Muscle of leg (tissue), 11 donors: Measurements from ENCODE around the gene HELZ. TPM values are rescaled to one million over a fixed set of nuclear protein-coding genes. Genes with fewer than 3 reads are reported as not detected.

Experiments used
- DNase-seq: peaks from one replicate; pipeline ENCODE4 v3.0.0; 2013
- H3K27ac ChIP-seq: one replicate; pipeline ENCODE4 v1.5.1; 2013; ENCODE audit warnings: mild to moderate bottlenecking, low read length, control low read depth
- H3K27me3 ChIP-seq: one replicate; pipeline ENCODE4 v1.6.1; 2013; ENCODE audit warnings: low read length; ENCODE audit not compliant: control insufficient read depth, insufficient read depth
- H3K36me3 ChIP-seq: one replicate; pipeline ENCODE4 v1.6.1; 2013; ENCODE audit warnings: low read length; ENCODE audit not compliant: control insufficient read depth, insufficient read depth
- H3K4me1 ChIP-seq: one replicate; pipeline ENCODE4 v1.6.1; 2013; ENCODE audit warnings: low read length; ENCODE audit not compliant: control insufficient read depth, insufficient read depth
- H3K4me3 ChIP-seq: one replicate; pipeline ENCODE4 v1.5.1; 2013; ENCODE audit warnings: low read length, control low read depth
- H3K9me3 ChIP-seq: replicated peaks from 2 replicates; pipeline ENCODE4 v1.6.1; 2013; ENCODE audit warnings: low read depth, low read length; ENCODE audit not compliant: control insufficient read depth
- WGBS: methylation state at CpG from one replicate; pipeline ENCODE4 v1.1.5; 2013; ENCODE audit warnings: missing lambda C conversion rate; ENCODE audit not compliant: insufficient coverage; 5-methylcytosine and 5-hydroxymethylcytosine counted together
- polyA plus RNA-seq, 8 donors: library from polyadenylated mRNA; unstranded; fragments of 120-200 nt; gene quantifications; one replicate each; pipeline versions ENCODE4 v1.2.1 to v1.2.3, GENCODE V29; 2013; ENCODE audit warnings: inconsistent platforms in 1 of 8, low replicate concordance in 1 of 8; ENCODE audit not compliant: insufficient read length in 8 of 8, insufficient read depth in 1 of 8
- total RNA-seq: library from RNA; stranded (reverse); fragments of 120-200 nt; gene quantifications from one replicate; pipeline ENCODE4 v1.2.4, GENCODE V29; 2013

The HELZ gene
- total and polyA plus RNA-seq, 9 donors = 12.6 to 41.5 (median 20.0) TPM

DNA sequence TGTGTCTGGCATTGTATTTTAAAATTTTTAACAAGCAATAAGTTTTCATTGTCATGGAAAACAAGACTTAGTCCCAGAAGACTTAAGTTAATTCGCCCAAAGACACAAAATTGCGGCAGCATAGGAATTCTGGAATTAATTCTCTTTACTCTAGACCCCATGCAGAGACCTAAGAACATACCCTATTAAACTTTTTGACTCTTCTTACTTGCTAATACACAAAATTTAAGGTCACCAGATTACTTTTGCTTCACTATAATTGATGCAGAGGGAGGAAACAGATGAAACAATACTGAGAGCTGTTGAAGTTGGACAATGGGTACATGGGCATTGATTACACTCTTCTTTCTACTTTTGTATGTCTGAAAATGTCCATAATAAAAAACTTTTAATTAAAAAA lies 12.6 kb downstream of the HELZ start:
- Histone ChIP-seq H3K27me3 (no peaks in the 10 kb centered on the region), H3K4me1 (no peaks in the 10 kb centered on the region), H3K9me3 (no peaks in the 10 kb centered on the region), H3K27ac (no peak overlapping the region), H3K36me3 (peaks cover 34% of the 10 kb centered on the region), H3K4me3 (no peak overlapping the region)
- 81% methylated on average over 2 of the region's 2 CpGs for WGBS
- DNase-seq = no peak

DNA sequence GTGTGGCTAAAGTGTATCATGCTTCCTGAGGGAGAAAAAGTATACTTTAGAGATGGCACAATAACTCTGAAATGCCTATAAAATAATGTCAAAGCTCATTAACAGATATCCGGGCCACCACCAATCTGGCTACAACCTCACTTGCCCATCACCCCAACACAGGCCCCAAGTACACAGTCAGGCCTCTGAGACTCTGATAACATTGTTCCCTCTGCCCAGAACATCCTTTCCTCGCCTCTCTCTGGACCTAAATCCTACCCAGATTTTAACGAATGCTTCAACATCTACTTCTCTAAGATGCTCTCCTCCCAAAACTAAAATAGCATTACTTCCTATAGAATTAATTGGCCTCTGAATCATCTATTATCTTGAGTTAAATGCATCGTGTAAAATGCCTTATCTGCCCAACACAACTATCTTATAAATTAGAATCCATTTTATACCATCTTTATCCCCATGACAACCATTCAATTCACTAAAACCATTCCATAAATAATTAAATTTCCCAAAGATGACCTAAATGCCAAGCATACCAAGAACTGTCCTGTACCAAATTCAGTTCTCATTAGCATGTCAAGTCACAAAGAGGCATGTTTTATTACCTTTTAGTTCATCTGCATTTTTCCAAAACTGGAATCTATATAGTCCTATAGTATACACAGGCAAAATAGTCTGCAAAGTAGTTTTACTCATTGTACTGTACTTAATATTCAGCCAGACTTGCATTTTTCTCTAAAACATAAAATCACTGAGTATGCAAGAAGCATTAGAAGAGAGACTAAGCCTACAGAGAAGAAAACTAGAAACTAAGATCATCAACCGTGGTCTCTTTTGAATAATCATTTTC lies 15.7 kb downstream of the HELZ start:
- 89% methylated on average over 4 of the region's 5 CpGs for WGBS
- no peak overlapping the region for H3K27ac ChIP-seq
- DNase-seq = no peak
- no peak overlapping the region for H3K4me3 ChIP-seq
- H3K36me3 ChIP-seq = peaks cover 16% of the 10 kb centered on the region
- H3K27me3 ChIP-seq = no peaks in the 10 kb centered on the region
- no peaks in the 10 kb centered on the region for H3K9me3 ChIP-seq
- no peaks in the 10 kb centered on the region for H3K4me1 ChIP-seq

DNA sequence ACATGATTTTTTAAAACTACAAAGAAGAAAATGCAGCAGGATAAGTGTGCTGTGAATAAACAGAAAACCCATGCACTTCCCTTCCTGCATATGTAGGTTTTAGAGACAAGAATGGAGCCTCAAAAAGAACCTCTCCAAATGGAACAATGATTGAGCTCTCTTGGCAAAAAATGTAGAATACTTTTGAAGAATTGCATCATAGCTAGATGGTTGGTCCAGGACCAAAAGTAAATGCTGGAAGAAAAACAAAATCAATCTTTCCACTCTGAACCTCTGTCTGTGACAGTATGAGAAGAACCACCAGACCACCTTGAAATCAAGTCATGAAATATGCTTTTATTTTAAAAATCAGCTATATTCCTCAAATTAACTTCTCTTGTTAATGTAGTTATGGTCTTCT lies 17.5 kb downstream of the HELZ start:
- Histone ChIP-seq H3K4me1 (no peaks in the 10 kb centered on the region), H3K9me3 (no peaks in the 10 kb centered on the region), H3K27ac (no peak overlapping the region), H3K4me3 (no peak overlapping the region), H3K36me3 (peaks cover 10% of the 10 kb centered on the region), H3K27me3 (no peaks in the 10 kb centered on the region)
- peak; percentile 24 for DNase-seq

DNA sequence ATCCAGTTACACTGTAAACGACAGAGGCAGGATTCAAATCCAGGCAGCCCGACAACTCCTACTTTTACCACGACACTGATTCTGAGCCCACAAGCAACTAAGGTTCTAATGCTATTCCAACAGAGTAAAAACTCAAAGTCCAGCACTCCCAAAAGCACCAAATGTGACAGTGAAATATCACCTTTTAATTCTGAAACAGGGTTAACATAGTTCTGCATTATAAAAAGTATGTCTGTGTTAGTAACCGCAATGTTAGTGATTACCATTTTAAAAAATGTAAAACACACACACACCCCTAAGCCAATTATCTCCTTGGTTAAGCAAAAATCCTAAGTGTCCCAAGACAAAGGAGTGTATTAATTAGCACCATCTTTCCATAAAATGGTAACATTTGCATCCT lies 19.7 kb downstream of the HELZ start:
- no peak overlapping the region for H3K4me3 ChIP-seq
- no peak for DNase-seq
- no peaks in the 10 kb centered on the region for H3K9me3 ChIP-seq
- H3K27ac ChIP-seq = no peak overlapping the region
- H3K27me3 ChIP-seq = no peaks in the 10 kb centered on the region
- no peaks in the 10 kb centered on the region for H3K4me1 ChIP-seq
- peaks cover 11% of the 10 kb centered on the region for H3K36me3 ChIP-seq
- WGBS = 80% methylated on average over 1 of the region's 4 CpGs

DNA sequence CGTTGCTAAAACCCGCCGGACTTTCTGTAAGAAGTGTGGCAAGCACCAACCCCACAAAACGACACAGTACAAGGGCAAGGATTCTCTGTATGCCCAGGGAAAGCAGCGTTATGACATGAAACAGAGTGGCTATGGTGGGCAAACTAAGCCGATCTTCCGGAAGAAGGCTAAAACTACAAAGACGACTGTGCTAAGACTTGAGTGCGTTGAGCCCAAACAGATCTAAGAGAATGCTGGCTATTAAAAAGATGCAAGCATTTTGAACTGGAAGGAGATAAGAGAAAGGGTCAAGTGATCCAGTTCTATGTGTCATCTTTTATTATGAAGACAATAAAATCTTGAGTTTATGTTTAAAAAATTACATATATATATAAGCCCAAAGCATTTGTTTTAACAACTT lies 20.3 kb downstream of the HELZ start:
- no peaks in the 10 kb centered on the region for H3K27me3 ChIP-seq
- WGBS = 94% methylated on average over 9 of the region's 9 CpGs
- H3K4me1 ChIP-seq = no peaks in the 10 kb centered on the region
- no peak overlapping the region for H3K4me3 ChIP-seq
- no peak for DNase-seq
- peaks cover 11% of the 10 kb centered on the region for H3K36me3 ChIP-seq
- no peaks in the 10 kb centered on the region for H3K9me3 ChIP-seq
- no peak overlapping the region for H3K27ac ChIP-seq

DNA sequence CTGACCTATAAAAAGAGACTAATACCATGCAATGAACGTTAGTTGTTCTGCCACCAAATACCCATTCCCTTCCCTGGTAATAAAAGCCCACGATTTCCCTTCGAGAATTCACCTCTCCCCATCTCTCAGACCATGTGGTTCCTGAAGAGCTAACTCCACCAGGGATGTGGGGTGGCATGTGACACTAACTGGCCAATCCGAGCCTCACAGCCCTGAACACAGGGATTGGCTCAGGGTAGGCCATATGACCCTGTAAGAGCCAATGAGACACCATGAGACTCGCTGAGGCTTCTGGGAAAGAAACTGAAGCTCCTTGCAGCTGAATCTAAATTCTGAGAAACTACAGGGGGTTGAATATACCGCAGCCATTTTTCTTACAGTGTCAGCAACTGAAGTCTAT lies 21.1 kb downstream of the HELZ start:
- peaks cover 8% of the 10 kb centered on the region for H3K36me3 ChIP-seq
- WGBS = 87% methylated on average over 3 of the region's 6 CpGs
- no peaks in the 10 kb centered on the region for H3K4me1 ChIP-seq
- no peaks in the 10 kb centered on the region for H3K27me3 ChIP-seq
- H3K9me3 ChIP-seq = no peaks in the 10 kb centered on the region
- no peak overlapping the region for H3K27ac ChIP-seq
- no peak for DNase-seq
- H3K4me3 ChIP-seq = no peak overlapping the region

DNA sequence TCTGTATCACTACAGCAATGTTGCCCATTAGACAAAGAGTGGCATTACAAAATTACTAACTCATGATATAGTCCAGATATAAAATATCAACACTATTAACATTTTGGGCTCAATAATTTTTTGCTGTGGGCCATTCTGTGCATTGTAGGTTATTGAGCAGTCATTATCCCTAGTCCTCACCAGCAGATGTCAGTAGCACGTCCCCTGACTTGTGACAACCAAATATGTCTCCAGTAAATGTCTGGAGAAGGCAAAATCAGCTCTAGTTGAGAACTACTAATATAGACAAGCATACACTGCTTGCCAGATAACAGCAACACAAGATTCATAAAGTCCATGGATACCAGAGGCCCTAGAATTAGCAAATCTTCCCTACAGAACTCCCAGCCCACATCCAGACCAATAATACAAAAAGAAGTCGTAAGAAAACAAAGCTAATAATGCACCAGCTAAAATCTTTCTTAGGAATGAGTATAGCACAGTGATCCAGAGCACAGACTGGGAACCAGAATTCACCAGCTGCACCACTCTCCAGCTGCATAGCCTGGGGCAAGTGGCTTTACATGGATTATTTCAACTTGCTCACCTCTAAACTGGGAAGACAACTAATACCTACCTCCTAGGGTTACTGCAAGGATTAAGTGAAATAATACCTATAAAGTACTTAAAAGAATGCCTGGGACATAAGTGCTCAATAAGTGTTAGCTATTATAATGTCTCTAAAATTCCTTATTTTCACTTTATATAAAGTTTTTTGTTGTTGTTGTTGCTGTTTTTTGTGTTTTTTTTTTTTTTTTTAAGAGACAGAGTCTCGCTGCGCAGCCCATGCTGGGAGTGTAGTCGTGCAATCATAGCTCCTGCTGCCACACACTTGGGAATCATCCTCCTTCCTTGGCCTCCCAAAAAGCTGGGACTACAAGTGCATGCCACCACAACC lies 23.7 kb downstream of the HELZ start:
- Histone ChIP-seq H3K27me3 (no peaks in the 10 kb centered on the region), H3K4me3 (no peak overlapping the region), H3K9me3 (no peaks in the 10 kb centered on the region), H3K27ac (no peak overlapping the region), H3K36me3 (peaks cover 22% of the 10 kb centered on the region), H3K4me1 (no peaks in the 10 kb centered on the region)
- DNase-seq = no peak
- no CpG with 5 or more reads among the region's 5 CpGs for WGBS

DNA sequence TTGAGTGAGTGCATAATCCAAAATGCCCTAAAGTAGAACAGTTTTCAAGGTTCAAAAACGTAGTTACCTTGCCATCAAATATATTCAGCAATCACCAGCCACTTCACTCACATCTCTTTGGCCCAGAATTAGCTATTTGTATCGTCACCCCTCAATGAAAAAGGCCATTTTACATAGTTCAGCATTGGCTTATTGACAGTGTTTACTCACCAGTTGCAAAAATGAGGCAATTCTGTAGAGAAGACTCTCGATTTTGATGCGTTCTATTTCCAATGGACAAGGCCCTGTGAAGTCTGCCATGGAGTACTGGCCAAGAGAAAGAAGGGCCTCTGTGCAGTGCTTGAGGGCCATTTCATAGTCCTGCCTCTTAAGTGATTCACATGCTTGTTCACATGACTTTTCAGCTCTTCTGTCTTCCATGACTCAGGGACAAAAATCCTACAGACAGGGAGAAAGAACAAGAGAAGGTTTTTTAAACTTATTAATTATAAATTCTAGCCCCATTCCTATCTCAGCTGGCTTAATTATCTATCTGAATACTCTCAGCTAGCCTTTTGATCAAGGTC lies 26.5 kb downstream of the HELZ start:
- no peak for DNase-seq
- Histone ChIP-seq H3K4me1 (no peaks in the 10 kb centered on the region), H3K4me3 (no peak overlapping the region), H3K9me3 (no peaks in the 10 kb centered on the region), H3K36me3 (peaks cover 28% of the 10 kb centered on the region), H3K27me3 (no peaks in the 10 kb centered on the region), H3K27ac (no peak overlapping the region)
- 91% methylated on average over 4 of the region's 4 CpGs for WGBS

DNA sequence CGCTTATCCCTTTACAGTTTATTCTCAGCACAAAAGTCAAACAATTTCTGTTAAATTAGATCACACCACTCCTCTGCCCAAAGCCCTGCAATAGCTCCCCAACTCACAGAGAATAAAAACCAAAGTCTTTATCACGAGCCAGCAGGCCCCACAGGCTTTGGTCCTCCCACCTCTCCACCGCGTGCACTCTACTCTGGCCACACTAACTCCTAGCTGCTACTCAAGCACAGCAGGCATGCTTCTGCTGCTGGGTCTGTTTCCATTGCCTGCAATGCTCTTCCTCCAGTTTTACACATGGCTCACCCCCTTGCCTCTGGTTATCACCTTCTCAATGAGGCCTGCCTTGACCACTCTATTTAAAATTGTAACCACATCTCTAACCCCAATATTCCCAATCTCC lies 27.6 kb downstream of the HELZ start:
- Histone ChIP-seq H3K27ac (no peak overlapping the region), H3K9me3 (no peaks in the 10 kb centered on the region), H3K4me1 (no peaks in the 10 kb centered on the region), H3K27me3 (no peaks in the 10 kb centered on the region), H3K4me3 (no peak overlapping the region), H3K36me3 (peaks cover 26% of the 10 kb centered on the region)
- no peak for DNase-seq
- 95% methylated on average over 4 of the region's 4 CpGs for WGBS
